Gastrocnemius medialis (tissue), 4 donors: ENCODE data around the gene FBXO5. TPM values are rescaled to one million over a fixed set of nuclear protein-coding genes. Genes with fewer than 3 reads are reported as not detected.

Experiments used
- ATAC-seq, 2 donors: fragments of 150-250 bp; one replicate each; pipeline ENCODE4 v1.9.1; 2016
- DNase-seq, 2 donors: peaks; one replicate each; pipeline ENCODE4 v3.0.0-alpha.2; 2019
- H3K27ac ChIP-seq, 4 donors: fragments of 200-600 bp; sonication (generic); 1 replicate in 1 of 4; 2 replicates in 3 of 4; pipeline ENCODE4 v1.5.1; 2016 to 2018; ENCODE audit warnings: mild to moderate bottlenecking in 2 of 4, moderate library complexity in 1 of 4
- H3K27me3 ChIP-seq, 3 donors: fragments of 200-600 bp; sonication (generic) in 2 of 3; 1 replicate in 1 of 3; 2 replicates in 2 of 3; pipeline versions ENCODE4 v1.5.1 to v1.6.0; 2016 to 2019; ENCODE audit warnings: mild to moderate bottlenecking in 1 of 3, moderate library complexity in 1 of 3
- H3K36me3 ChIP-seq, 2 donors: fragments of 200-600 bp; sonication (generic) in 1 of 2; one replicate each; pipeline ENCODE4 v1.5.1; 2017 to 2018
- H3K4me1 ChIP-seq, 2 donors: fragments of 200-600 bp; sonication (generic) in 1 of 2; one replicate each; pipeline ENCODE4 v1.5.1; 2016 to 2017; ENCODE audit warnings: mild to moderate bottlenecking in 2 of 2
- H3K4me3 ChIP-seq, 4 donors: fragments of 200-600 bp; sonication (generic) in 3 of 4; 1 replicate in 1 of 4; 2 replicates in 3 of 4; pipeline ENCODE4 v1.5.1; 2016 to 2019; ENCODE audit warnings: mild to moderate bottlenecking in 2 of 4
- H3K9me3 ChIP-seq, 3 donors: fragments of 200-600 bp; sonication (generic) in 2 of 3; 1 replicate in 1 of 3; 2 replicates in 2 of 3; pipeline ENCODE4 v1.5.1; 2016 to 2019
- CTCF ChIP-seq, 5 experiments: fragments of 450-650 bp in 3 of 5; fragments of 200-600 bp in 2 of 5; sonication (generic) in 2 of 5; IDR thresholded peaks in 4 of 5; conservative IDR thresholded peaks in 1 of 5; 1 replicate in 4 of 5; 2 replicates in 1 of 5; pipeline ENCODE4 v1.5.1; 2016 to 2019; ENCODE audit warnings: antibody characterized with exemption in 5 of 5, mild to moderate bottlenecking in 3 of 5, moderate library complexity in 3 of 5
- POLR2A ChIP-seq, 2 donors: fragments of 450-650 bp; IDR thresholded peaks; one replicate each; pipeline ENCODE4 v1.6.1; 2017; ENCODE audit warnings: antibody characterized with exemption in 2 of 2, mild to moderate bottlenecking in 2 of 2, moderate library complexity in 2 of 2
- in situ Hi-C, 4 donors: fragments of 200-750 bp; cut with MboI; loops; one replicate each; pipeline versions ENCODE4 v1.15.0 to v1.8.0; 2017; ENCODE audit warnings: low sequenced_read_pairs in 4 of 4
- intact Hi-C: fragments of 100-400 bp; cut with DNase I; formaldehyde crosslinking; loops from one replicate; pipeline ENCODE4 v1.15.1; 2023; ENCODE audit warnings: low total_unique reads
- total RNA-seq, 4 donors: library from RNA; depleted of rRNA; stranded (reverse); fragments of >200 nt; gene quantifications; one replicate each; pipeline versions ENCODE4 v1.1.0 to v1.2.3, GENCODE V29; 2016

The FBXO5 gene
- total RNA-seq, 4 donors from 2014 or later: 0.78 to 1.9 (median 1.0) TPM

- TF ChIP-seq CTCF (IDR thresholded peaks at IDR 0.05 in 4 of 5, conservative IDR thresholded peaks at IDR 0.05 in 1 of 5): no peak
- no peak for TF ChIP-seq POLR2A (IDR thresholded peaks at IDR 0.05)
- in situ Hi-C loops: loop anchor here in 1 of 4 donors (5.0 kb wide), 1 partner anchor 61 kb away; no protein-coding TSS in a partner anchor
Measured at GRCh38 chr6:153018355-153018754, 35.5 kb upstream of the FBXO5 start.

GRCh38 chr6:153016846-153017245 lies 34.0 kb upstream of the FBXO5 start:
- no peaks in the 10 kb centered on the region for H3K36me3 ChIP-seq
- in situ Hi-C loops (loop anchor here in 1 of 4 donors (5.0 kb wide), 1 partner anchor 60 kb away; no protein-coding TSS in a partner anchor), intact Hi-C loops (no loop called here)
- no peak for DNase-seq
- no peak overlapping the region for H3K27ac ChIP-seq
- TF ChIP-seq CTCF (IDR thresholded peaks at IDR 0.05 in 4 of 5, conservative IDR thresholded peaks at IDR 0.05 in 1 of 5) (no peak), POLR2A (IDR thresholded peaks at IDR 0.05) (no peak)
- no peaks in the 10 kb centered on the region for H3K4me1 ChIP-seq
- no peak for ATAC-seq
- H3K4me3 ChIP-seq: no peak overlapping the region
- H3K9me3 ChIP-seq: no peaks in the 10 kb centered on the region
- H3K27me3 ChIP-seq: no peaks in the 10 kb centered on the region

More at GRCh38 chr6:153018355-153018754, 35.5 kb upstream of the FBXO5 start:
- H3K4me3 ChIP-seq: no peak overlapping the region
- no peaks in the 10 kb centered on the region for H3K27me3 ChIP-seq
- no peak for ATAC-seq
- DNase-seq: no peak
- H3K36me3 ChIP-seq: no peaks in the 10 kb centered on the region
- H3K4me1 ChIP-seq: no peaks in the 10 kb centered on the region
- intact Hi-C loops: no loop called here
- H3K27ac ChIP-seq: no peak overlapping the region
- no peaks in the 10 kb centered on the region for H3K9me3 ChIP-seq

GRCh38 chr6:153015094-153015640 lies 32.3 kb upstream of the FBXO5 start:
- Histone ChIP-seq H3K4me3 (no peak overlapping the region), H3K4me1 (no peaks in the 10 kb centered on the region), H3K36me3 (no peaks in the 10 kb centered on the region), H3K9me3 (no peaks in the 10 kb centered on the region), H3K27me3 (no peaks in the 10 kb centered on the region), H3K27ac (no peak overlapping the region)
- intact Hi-C loops (no loop called here), in situ Hi-C loops (loop anchor here in 1 of 4 donors (5.0 kb wide), 1 partner anchor 58 kb away; no protein-coding TSS in a partner anchor)
- no peak for TF ChIP-seq CTCF (IDR thresholded peaks at IDR 0.05 in 4 of 5, conservative IDR thresholded peaks at IDR 0.05 in 1 of 5)
- no peak for TF ChIP-seq POLR2A (IDR thresholded peaks at IDR 0.05)
- no peak for DNase-seq
- ATAC-seq: no peak

GRCh38 chr6:153013438-153013837 lies 30.6 kb upstream of the FBXO5 start:
- Histone ChIP-seq H3K4me1 (no peaks in the 10 kb centered on the region), H3K36me3 (no peaks in the 10 kb centered on the region), H3K27ac (no peak overlapping the region), H3K27me3 (no peaks in the 10 kb centered on the region), H3K4me3 (no peak overlapping the region), H3K9me3 (no peaks in the 10 kb centered on the region)
- TF ChIP-seq POLR2A (IDR thresholded peaks at IDR 0.05) (no peak), CTCF (IDR thresholded peaks at IDR 0.05 in 4 of 5, conservative IDR thresholded peaks at IDR 0.05 in 1 of 5) (no peak)
- no peak for ATAC-seq
- intact Hi-C loops: no loop called here
- in situ Hi-C loops: no loop called here
- no peak for DNase-seq

GRCh38 chr6:153012856-153013255 lies 30.0 kb upstream of the FBXO5 start:
- Histone ChIP-seq H3K9me3 (no peaks in the 10 kb centered on the region), H3K4me1 (no peaks in the 10 kb centered on the region), H3K27ac (no peak overlapping the region), H3K27me3 (no peaks in the 10 kb centered on the region), H3K4me3 (no peak overlapping the region), H3K36me3 (no peaks in the 10 kb centered on the region)
- ATAC-seq (no peak), DNase-seq (no peak)
- intact Hi-C loops (no loop called here), in situ Hi-C loops (no loop called here)
- no peak for TF ChIP-seq CTCF (IDR thresholded peaks at IDR 0.05 in 4 of 5, conservative IDR thresholded peaks at IDR 0.05 in 1 of 5)
- TF ChIP-seq POLR2A (IDR thresholded peaks at IDR 0.05): no peak
